ENCODE data around the gene TRAF1. TPM values are rescaled to one million over a fixed set of nuclear protein-coding genes. Genes with fewer than 3 reads are reported as not detected.

Gene TRAF1
- total RNA-seq, 2 donors from 2014 or later = 3.6 to 8.2 TPM

GRCh38 chr9:120899490-120900068 lies 27.0 kb downstream of the TRAF1 start:
- Histone ChIP-seq H3K27me3 (ENCODE audit: control insufficient read depth, insufficient read depth, low read length, poor library complexity, severe bottlenecking) (peaks cover 9% of the 10 kb centered on the region), H3K4me1 (ENCODE audit: control insufficient read depth, insufficient read depth, low read length) (no peaks in the 10 kb centered on the region), H3K27ac (ENCODE audit: low read depth, low read length) (no peak overlapping the region), H3K9me3 (ENCODE audit: control insufficient read depth, low read length) (no peaks in the 10 kb centered on the region), H3K4me3 (ENCODE audit: low read length) (no peak overlapping the region), H3K9ac (ENCODE audit: extremely low read depth, low read length, poor library complexity, severe bottlenecking) (no peak overlapping the region), H3K36me3 (ENCODE audit: control insufficient read depth, insufficient read depth, low read length) (no peaks in the 10 kb centered on the region)
- Mint-ChIP-seq H3K27ac (no peak overlapping the region), H3K4me1 (no peaks in the 10 kb centered on the region), H3K9me3 (no peaks in the 10 kb centered on the region), H3K27me3 (ENCODE audit: insufficient read depth) (peaks cover 14% of the 10 kb centered on the region), H3K4me3 (no peak overlapping the region), H3K36me3 (ENCODE audit: low read depth) (no peaks in the 10 kb centered on the region)
- TF ChIP-seq CTCF (conservative IDR thresholded peaks at IDR 0.05) = no peak
- no peak for DNase-seq
- 92 to 93% methylated on average over 5 to 6 of the region's 6 CpGs for WGBS, 2 experiments (ENCODE audit: insufficient coverage in 1 of 2, insufficient read length in 1 of 2)

GRCh38 chr9:120898396-120898795 lies 28.2 kb downstream of the TRAF1 start:
- H3K9me3 Mint-ChIP-seq = no peaks in the 10 kb centered on the region
- no peaks in the 10 kb centered on the region for H3K36me3 Mint-ChIP-seq (ENCODE audit: low read depth)
- no peak overlapping the region for H3K4me3 Mint-ChIP-seq
- no peak overlapping the region for H3K27ac Mint-ChIP-seq
- DNase-seq = no peak
- Histone ChIP-seq H3K9ac (ENCODE audit: extremely low read depth, low read length, poor library complexity, severe bottlenecking) (no peak overlapping the region), H3K4me3 (ENCODE audit: low read length) (no peak overlapping the region), H3K9me3 (ENCODE audit: control insufficient read depth, low read length) (no peaks in the 10 kb centered on the region), H3K36me3 (ENCODE audit: control insufficient read depth, insufficient read depth, low read length) (no peaks in the 10 kb centered on the region), H3K27me3 (ENCODE audit: control insufficient read depth, insufficient read depth, low read length, poor library complexity, severe bottlenecking) (peaks cover 20% of the 10 kb centered on the region), H3K4me1 (ENCODE audit: control insufficient read depth, insufficient read depth, low read length) (no peaks in the 10 kb centered on the region), H3K27ac (ENCODE audit: low read depth, low read length) (no peak overlapping the region)
- TF ChIP-seq CTCF (conservative IDR thresholded peaks at IDR 0.05) = no peak
- H3K4me1 Mint-ChIP-seq = no peaks in the 10 kb centered on the region
- peaks cover 22% of the 10 kb centered on the region for H3K27me3 Mint-ChIP-seq (ENCODE audit: insufficient read depth)
- 95 to 100% methylated on average over 1 to 3 of the region's 3 CpGs for WGBS, 2 experiments (ENCODE audit: insufficient coverage in 1 of 2, insufficient read length in 1 of 2)

- H3K4me3 Mint-ChIP-seq = no peak overlapping the region
- peaks cover under 1% of the 10 kb centered on the region for H3K4me1 Mint-ChIP-seq
- Histone ChIP-seq H3K4me3 (ENCODE audit: low read length) (no peak overlapping the region), H3K4me1 (ENCODE audit: control insufficient read depth, insufficient read depth, low read length) (peaks cover under 1% of the 10 kb centered on the region), H3K27me3 (ENCODE audit: control insufficient read depth, insufficient read depth, low read length, poor library complexity, severe bottlenecking) (peaks cover 21% of the 10 kb centered on the region), H3K27ac (ENCODE audit: low read depth, low read length) (no peak overlapping the region), H3K9ac (ENCODE audit: extremely low read depth, low read length, poor library complexity, severe bottlenecking) (no peak overlapping the region), H3K9me3 (ENCODE audit: control insufficient read depth, low read length) (no peaks in the 10 kb centered on the region), H3K36me3 (ENCODE audit: control insufficient read depth, insufficient read depth, low read length) (no peaks in the 10 kb centered on the region)
- no peaks in the 10 kb centered on the region for H3K36me3 Mint-ChIP-seq (ENCODE audit: low read depth)
- H3K9me3 Mint-ChIP-seq = no peaks in the 10 kb centered on the region
- DNase-seq = no peak
- no peak for TF ChIP-seq CTCF (conservative IDR thresholded peaks at IDR 0.05)
- 100% methylated on average over 1 to 2 of the region's 2 CpGs for WGBS, 2 experiments (ENCODE audit: insufficient coverage in 1 of 2, insufficient read length in 1 of 2)
- no peak overlapping the region for H3K27ac Mint-ChIP-seq
- peaks cover 27% of the 10 kb centered on the region for H3K27me3 Mint-ChIP-seq (ENCODE audit: insufficient read depth)
Observed at GRCh38 chr9:120895951-120896350, 30.6 kb downstream of the TRAF1 start.

All from endodermal cell (in vitro differentiated cells).